IMR-90 (cell line): ENCODE results near the gene GALNT6. TPM values are rescaled to one million over a fixed set of nuclear protein-coding genes. Genes with fewer than 3 reads are reported as not detected.

ENCODE experiments used
- ATAC-seq: fragments of 200-7000 bp; cut with Tn5 transposase; 2 replicates; pipeline ENCODE4 v1.9.1; 2020; ENCODE audit warnings: low read depth, mild to moderate bottlenecking, moderate library complexity
- BruUV-seq: library from RNA; stranded (reverse); fragments of 400-500 nt; replicated peaks from 2 replicates; lab custom pipeline; 2021; lab: Mats Ljungman, UMichigan
- CTCF ChIA-PET: fragments of 300-600 bp; formaldehyde crosslinking; extraction: SDS; loops from one replicate; lab custom pipeline; 2021; ENCODE audit warnings: antibody characterized with exemption; lab: Yijun Ruan, JAX
- POLR2A ChIA-PET: fragments of 300-600 bp; sonication (Branson Sonifier 250); formaldehyde crosslinking; loops from one replicate; lab custom pipeline; 2022; ENCODE audit warnings: antibody characterized with exemption; ENCODE audit not compliant: unreplicated experiment; lab: Charles Lee
- DNase-seq: peaks from one replicate; pipeline ENCODE4 v3.0.0; 2013
- H2AFZ ChIP-seq: replicated peaks from 2 replicates; pipeline ENCODE3; 2013; ENCODE audit warnings: low read length, mild to moderate bottlenecking; ENCODE audit not compliant: poor library complexity
- H2AK5ac ChIP-seq: 2 replicates; pipeline ENCODE4 v1.6.1; 2013; ENCODE audit warnings: low read depth, low read length, inconsistent platforms
- H2AK9ac ChIP-seq: replicated peaks from 2 replicates; pipeline ENCODE3; 2013; ENCODE audit warnings: mild to moderate bottlenecking, low read depth, low read length, moderate library complexity; ENCODE audit not compliant: poor library complexity
- H2BK120ac ChIP-seq: 2 replicates; pipeline ENCODE4 v1.6.1; 2013; ENCODE audit warnings: low read depth, low read length, inconsistent platforms
- H2BK15ac ChIP-seq: 3 replicates; pipeline ENCODE4 v1.6.1; 2013; ENCODE audit warnings: low read depth, low read length, inconsistent platforms
- H2BK20ac ChIP-seq: 2 replicates; pipeline ENCODE4 v1.6.1; 2013; ENCODE audit warnings: low read depth, mild to moderate bottlenecking, inconsistent platforms, low read length, moderate library complexity
- H2BK5ac ChIP-seq: 2 replicates; pipeline ENCODE4 v1.6.1; 2013; ENCODE audit warnings: mild to moderate bottlenecking, low read depth, low read length, inconsistent platforms; ENCODE audit not compliant: poor library complexity, severe bottlenecking
- H3K14ac ChIP-seq: replicated peaks from 2 replicates; pipeline ENCODE4 v1.6.1; 2013; ENCODE audit warnings: low read depth, low read length, inconsistent platforms
- H3K18ac ChIP-seq: 2 replicates; pipeline ENCODE4 v1.6.1; 2013; ENCODE audit warnings: low read depth, low read length, control low read depth
- H3K23ac ChIP-seq: 2 replicates; pipeline ENCODE4 v1.6.1; 2013; ENCODE audit warnings: low read depth, low read length, inconsistent platforms
- H3K27ac ChIP-seq: 2 replicates; pipeline ENCODE4 v1.5.1; 2013; ENCODE audit warnings: mild to moderate bottlenecking, control low read depth, low read length; ENCODE audit not compliant: insufficient read depth
- H3K27me3 ChIP-seq: 2 replicates; pipeline ENCODE4 v1.6.1; 2013; ENCODE audit warnings: low read length; ENCODE audit not compliant: control insufficient read depth, insufficient read depth
- H3K36me3 ChIP-seq: 2 replicates; pipeline ENCODE4 v1.6.1; 2013; ENCODE audit warnings: low read length, mixed read lengths; ENCODE audit not compliant: control insufficient read depth, insufficient read depth
- H3K4ac ChIP-seq: 2 replicates; pipeline ENCODE4 v1.6.1; 2013; ENCODE audit warnings: low read depth, low read length, inconsistent platforms
- H3K4me1 ChIP-seq: 2 replicates; pipeline ENCODE4 v1.6.1; 2013; ENCODE audit warnings: low read length, mixed read lengths; ENCODE audit not compliant: control insufficient read depth, insufficient read depth
- H3K4me2 ChIP-seq: 2 replicates; pipeline ENCODE4 v1.6.1; 2013; ENCODE audit warnings: low read depth, mild to moderate bottlenecking, control low read depth, low read length, moderate library complexity
- H3K4me3 ChIP-seq: 2 replicates; pipeline ENCODE4 v1.5.1; 2013; ENCODE audit warnings: low read depth, mild to moderate bottlenecking, control low read depth, low read length, moderate library complexity; ENCODE audit not compliant: insufficient read depth
- H3K56ac ChIP-seq: 2 replicates; pipeline ENCODE4 v1.6.1; 2013; ENCODE audit warnings: low read length, inconsistent platforms; ENCODE audit not compliant: insufficient read depth; ENCODE audit errors: extremely low read depth
- H3K79me1 ChIP-seq, 2 experiments: 2 replicates each; pipeline ENCODE4 v1.6.1; 2013; ENCODE audit warnings: low read length in 2 of 2, inconsistent platforms in 1 of 2, low read depth in 1 of 2
- H3K9ac ChIP-seq: 2 replicates; pipeline ENCODE4 v1.6.1; 2013; ENCODE audit warnings: low read depth, low read length, control low read depth
- H3K9me1 ChIP-seq: 2 replicates; pipeline ENCODE4 v1.6.1; 2013; ENCODE audit warnings: low read length, inconsistent platforms; ENCODE audit not compliant: insufficient read depth
- H3K9me3 ChIP-seq: 2 replicates; pipeline ENCODE4 v1.6.1; 2013; ENCODE audit warnings: low read length; ENCODE audit not compliant: control insufficient read depth, insufficient read depth
- H4K20me1 ChIP-seq: 2 replicates; pipeline ENCODE4 v1.6.1; 2013; ENCODE audit warnings: low read length, inconsistent platforms; ENCODE audit not compliant: insufficient read depth
- H4K5ac ChIP-seq: 2 replicates; pipeline ENCODE4 v1.6.1; 2013; ENCODE audit warnings: mild to moderate bottlenecking, low read depth, low read length, control low read depth
- H4K8ac ChIP-seq, 2 experiments: 2 replicates each; pipeline ENCODE4 v1.6.1; 2013; ENCODE audit warnings: low read depth in 2 of 2, low read length in 2 of 2, control low read depth in 1 of 2, inconsistent platforms in 1 of 2
- H4K91ac ChIP-seq: 2 replicates; pipeline ENCODE4 v1.6.1; 2013; ENCODE audit warnings: low read depth, low read length, inconsistent platforms; ENCODE audit not compliant: insufficient read depth
- BHLHE40 ChIP-seq: fragments of 150-350 bp; IDR thresholded peaks from 2 replicates; pipeline ENCODE4 v1.6.1; 2016; ENCODE audit warnings: mild to moderate bottlenecking, low read depth, low read length
- CEBPB ChIP-seq: IDR thresholded peaks from 2 replicates; pipeline ENCODE4 v1.6.1; 2012; ENCODE audit warnings: low read depth, low read length, improper control_type of control experiment
- CHD1 ChIP-seq: IDR thresholded peaks from 2 replicates; pipeline ENCODE4 v1.6.1; 2012; ENCODE audit warnings: low read depth, low read length, improper control_type of control experiment
- CTCF ChIP-seq: conservative IDR thresholded peaks from 2 replicates; pipeline ENCODE4 v1.5.1; 2012; ENCODE audit warnings: mild to moderate bottlenecking, low read depth, low read length, improper control_type of control experiment
- ELK1 ChIP-seq: fragments of 150-350 bp; IDR thresholded peaks from 2 replicates; pipeline ENCODE4 v1.6.1; 2016; ENCODE audit warnings: low read depth, mild to moderate bottlenecking, low read length, moderate library complexity, borderline replicate concordance
- FOS ChIP-seq: fragments of 150-350 bp; IDR thresholded peaks from 2 replicates; pipeline ENCODE4 v1.6.1; 2016; ENCODE audit warnings: low read depth, low read length
- MAFK ChIP-seq: IDR thresholded peaks from 2 replicates; pipeline ENCODE4 v1.6.1; 2012; ENCODE audit warnings: low read depth, low read length, improper control_type of control experiment
- MAZ ChIP-seq: IDR thresholded peaks from 2 replicates; pipeline ENCODE4 v1.6.1; 2012; ENCODE audit warnings: low read depth, mild to moderate bottlenecking, low read length, improper control_type of control experiment, moderate library complexity, borderline replicate concordance
- MXI1 ChIP-seq: IDR thresholded peaks from 2 replicates; pipeline ENCODE4 v1.6.1; 2012; ENCODE audit warnings: low read depth, mild to moderate bottlenecking, low read length, moderate library complexity, borderline replicate concordance
- NFE2L2 ChIP-seq: fragments of 150-350 bp; IDR thresholded peaks from 2 replicates; pipeline ENCODE4 v1.6.1; 2016; ENCODE audit warnings: low read depth, mild to moderate bottlenecking, low read length
- POLR2A ChIP-seq: IDR thresholded peaks from 2 replicates; pipeline ENCODE4 v1.6.1; 2012; ENCODE audit warnings: mild to moderate bottlenecking, low read depth, low read length
- RAD21 ChIP-seq: IDR thresholded peaks from 2 replicates; pipeline ENCODE4 v1.6.1; 2012; ENCODE audit warnings: low read length, improper control_type of control experiment
- RCOR1 ChIP-seq: IDR thresholded peaks from 2 replicates; pipeline ENCODE4 v1.6.1; 2012; ENCODE audit warnings: mild to moderate bottlenecking, low read length, improper control_type of control experiment; ENCODE audit not compliant: insufficient replicate concordance
- RFX5 ChIP-seq: IDR thresholded peaks from 2 replicates; pipeline ENCODE4 v1.8.0; 2012; ENCODE audit warnings: low read depth, mild to moderate bottlenecking, low read length, moderate library complexity
- SMC3 ChIP-seq: fragments of 150-350 bp; IDR thresholded peaks from 2 replicates; pipeline ENCODE4 v1.6.1; 2016; ENCODE audit warnings: low read depth, mild to moderate bottlenecking, antibody characterized with exemption, low read length, moderate library complexity
- USF2 ChIP-seq: fragments of 150-350 bp; IDR thresholded peaks from 2 replicates; pipeline ENCODE4 v1.6.1; 2017; ENCODE audit warnings: mild to moderate bottlenecking, antibody characterized with exemption, low read length, low read depth
- WGBS, 2 experiments: methylation state at CpG; one replicate each; pipeline versions ENCODE4 v1.1.5 to v1.1.7; 2013; ENCODE audit warnings: missing lambda C conversion rate in 2 of 2; ENCODE audit not compliant: insufficient read length in 1 of 2; ENCODE audit errors: extremely low coverage in 2 of 2; 5-methylcytosine and 5-hydroxymethylcytosine counted together
- dilution Hi-C: fragments of 300-500 bp; cut with HindIII; formaldehyde crosslinking; loops from one replicate; pipeline ENCODE4 v1.14.3; 2018; ENCODE audit warnings: low sequenced_read_pairs; ENCODE audit not compliant: unreplicated experiment
- in situ Hi-C: fragments of 300-500 bp; cut with MboI; formaldehyde crosslinking; loops from 3 replicates; pipeline ENCODE4 v1.14.3; 2019; ENCODE audit warnings: low sequenced_read_pairs, inconsistent platforms, mixed read lengths
- intact Hi-C: fragments of 100-400 bp; cut with micrococcal nuclease; formaldehyde crosslinking; loops from 2 replicates; pipeline ENCODE4 v1.10.0; 2022
- polyA plus RNA-seq, 3 experiments: library from polyadenylated mRNA; depleted of rRNA; stranded (reverse); fragments of >200 nt; gene quantifications; 2 replicates each; pipeline ENCODE4 v1.2.3, GENCODE V29; 2012; ENCODE audit warnings: low replicate concordance in 1 of 3
- total RNA-seq: library from RNA; depleted of rRNA; stranded (reverse); fragments of >200 nt; gene quantifications from 2 replicates; pipeline ENCODE4 v1.2.3, GENCODE V29; 2012

Gene GALNT6
- total and polyA plus RNA-seq, 2 of the 4 experiments (the other 2 are of a cell fraction), result 17.1 to 23.7 TPM

GRCh38 chr12:51429700-51430099 is 38.5 kb upstream of the GALNT6 start:
- POLR2A ChIA-PET, result no interaction called here
- Histone ChIP-seq H2BK15ac (no peak overlapping the region), H3K4ac (no peak overlapping the region), H3K23ac (no peak overlapping the region), H2AFZ (no peak overlapping the region), H3K27ac (no peak overlapping the region), H3K79me1 (peaks cover 11 to 12% of the 10 kb centered on the region in 2 experiments; a peak in 2 of 4 replicates), H3K4me2 (no peak overlapping the region), H3K9ac (no peak overlapping the region), H3K36me3 (no peaks in the 10 kb centered on the region), H2BK120ac (no peak overlapping the region), H3K9me3 (no peaks in the 10 kb centered on the region), H4K5ac (no peak overlapping the region), H4K20me1 (no peaks in the 10 kb centered on the region), H3K9me1 (no peaks in the 10 kb centered on the region), H3K27me3 (no peaks in the 10 kb centered on the region), H3K4me3 (no peak overlapping the region), H4K8ac (no peak overlapping the region), H3K56ac (no peak overlapping the region), H2BK5ac (no peak overlapping the region), H3K14ac (no peak overlapping the region), H4K91ac (no peak overlapping the region), H3K4me1 (no peaks in the 10 kb centered on the region), H2AK9ac (no peak overlapping the region), H3K18ac (no peak overlapping the region), H2AK5ac (no peak overlapping the region), H2BK20ac (no peak overlapping the region)
- CTCF ChIA-PET, result no interaction called here
- BruUV-seq, result no TSS peak
- in situ Hi-C loops, result loop anchor here (10.0 kb wide), 1 partner anchor 245 kb away; no protein-coding TSS in a partner anchor
- no peak for ATAC-seq
- no peak for DNase-seq
- WGBS, 2 experiments, result no CpG with 5 or more reads among the region's 4 CpGs
- no peak for TF ChIP-seq BHLHE40
- TF ChIP-seq POLR2A, result no peak
- no peak for TF ChIP-seq ELK1
- TF ChIP-seq RFX5, result no peak
- TF ChIP-seq CTCF, result no peak
- no peak for TF ChIP-seq CHD1
- no peak for TF ChIP-seq SMC3
- no peak for TF ChIP-seq MAFK
- TF ChIP-seq MXI1, result no peak
- TF ChIP-seq RCOR1, result no peak
- no peak for TF ChIP-seq FOS
- TF ChIP-seq USF2, result no peak
- TF ChIP-seq RAD21, result no peak
- TF ChIP-seq NFE2L2, result no peak
- no peak for TF ChIP-seq MAZ
- no peak for TF ChIP-seq CEBPB
- dilution Hi-C loops, result no loop called here
- intact Hi-C loops, result loop anchor here (10.0 kb wide), 1 partner anchor 255 kb away; no protein-coding TSS in a partner anchor
